GM23338 (cell line): ENCODE data around the gene AMBP. TPM values are rescaled to one million over a fixed set of nuclear protein-coding genes. Genes with fewer than 3 reads are reported as not detected.

Experiments used
- ATAC-seq: fragments of 200-7000 bp; cut with Tn5 transposase; 3 replicates; pipeline ENCODE4 v1.9.1; 2020
- DNase-seq: peaks from one replicate; pipeline ENCODE4 v3.0.0-alpha.2; 2015; ENCODE audit warnings: low spot score
- H2AFZ ChIP-seq: fragments of 200-600 bp; sonication (generic); 2 replicates; pipeline ENCODE4 v1.8.0; 2016; ENCODE audit warnings: antibody characterized with exemption, mild to moderate bottlenecking, moderate library complexity
- H3F3A ChIP-seq: fragments of 200-600 bp; sonication (generic); replicated peaks from 2 replicates; pipeline ENCODE4 v1.8.0; 2017; ENCODE audit warnings: antibody characterized with exemption, mixed run types, low read depth
- H3K27ac ChIP-seq: fragments of 200-600 bp; sonication (generic); 2 replicates; pipeline ENCODE4 v1.6.1; 2016; ENCODE audit warnings: low read depth
- H3K27me3 ChIP-seq: fragments of 200-600 bp; sonication (generic); 2 replicates; pipeline ENCODE4 v1.8.0; 2016; ENCODE audit warnings: mild to moderate bottlenecking, mixed run types, moderate library complexity; ENCODE audit not compliant: insufficient read depth
- H3K36me3 ChIP-seq: fragments of 200-600 bp; sonication (generic); 2 replicates; pipeline ENCODE4 v1.8.0; 2016; ENCODE audit warnings: mild to moderate bottlenecking; ENCODE audit not compliant: insufficient read depth
- H3K4me1 ChIP-seq: fragments of 200-600 bp; sonication (generic); 2 replicates; pipeline ENCODE4 v1.8.0; 2016; ENCODE audit warnings: mild to moderate bottlenecking, moderate library complexity; ENCODE audit not compliant: insufficient read depth
- H3K4me2 ChIP-seq: fragments of 200-600 bp; sonication (generic); 2 replicates; pipeline ENCODE4 v1.7.1; 2017; ENCODE audit warnings: mixed run types
- H3K4me3 ChIP-seq: fragments of 200-600 bp; sonication (generic); 2 replicates; pipeline ENCODE4 v1.6.1; 2016; ENCODE audit warnings: mixed run types
- H3K79me2 ChIP-seq: fragments of 200-600 bp; sonication (generic); replicated peaks from 2 replicates; pipeline ENCODE4 v1.8.0; 2017; ENCODE audit warnings: mild to moderate bottlenecking; ENCODE audit not compliant: insufficient read depth
- H3K9me2 ChIP-seq: fragments of 200-600 bp; sonication (generic); 2 replicates; pipeline ENCODE4 v1.8.0; 2017; ENCODE audit not compliant: insufficient read depth
- H4K20me1 ChIP-seq: fragments of 200-600 bp; sonication (generic); replicated peaks from 2 replicates; pipeline ENCODE4 v1.8.0; 2017; ENCODE audit warnings: mild to moderate bottlenecking; ENCODE audit not compliant: insufficient read depth
- H3K27ac Mint-ChIP-seq: 2 replicates; pipeline ENCODE4 v1.8.0; 2020; ENCODE audit warnings: inconsistent platforms, mild to moderate bottlenecking, moderate library complexity, mixed read lengths
- H3K27me3 Mint-ChIP-seq: 3 replicates; pipeline ENCODE4 v1.8.0; 2022; ENCODE audit warnings: low read depth, mild to moderate bottlenecking, moderate library complexity, mixed read lengths, inconsistent platforms; ENCODE audit not compliant: insufficient read depth, poor library complexity
- H3K36me3 Mint-ChIP-seq: 3 replicates; pipeline ENCODE4 v1.8.0; 2021; ENCODE audit warnings: low read depth, mild to moderate bottlenecking, inconsistent platforms, moderate library complexity, mixed read lengths
- H3K4me1 Mint-ChIP-seq: 3 replicates; pipeline ENCODE4 v1.8.0; 2020; ENCODE audit warnings: mild to moderate bottlenecking, inconsistent platforms, mixed read lengths
- H3K4me3 Mint-ChIP-seq: 3 replicates; pipeline ENCODE4 v1.8.0; 2021; ENCODE audit warnings: moderate library complexity, mild to moderate bottlenecking, inconsistent platforms, mixed read lengths
- H3K9me3 Mint-ChIP-seq: 3 replicates; pipeline ENCODE4 v1.8.0; 2020; ENCODE audit warnings: moderate library complexity, mild to moderate bottlenecking, inconsistent platforms, mixed read lengths
- CREB1 ChIP-seq: fragments of 250-450 bp; sonication (Bioruptor Pico); IDR thresholded peaks from 2 replicates; pipeline ENCODE4 v1.5.0; 2020; ENCODE audit warnings: low read depth, mild to moderate bottlenecking, moderate library complexity
- EZH2 ChIP-seq: fragments of 200-600 bp; sonication (generic); IDR thresholded peaks from one replicate; pipeline ENCODE4 v1.8.0; 2017; ENCODE audit warnings: antibody characterized with exemption, mild to moderate bottlenecking, low read depth; ENCODE audit not compliant: unreplicated experiment
- EZH2phosphoT487 ChIP-seq: fragments of 200-600 bp; sonication (generic); IDR thresholded peaks from one replicate; pipeline ENCODE4 v1.8.1; 2018; ENCODE audit warnings: antibody characterized with exemption; ENCODE audit not compliant: unreplicated experiment
- JUNB ChIP-seq: IDR thresholded peaks from one replicate; pipeline ENCODE4 v1.6.1; 2016; ENCODE audit warnings: antibody characterized with exemption; ENCODE audit not compliant: unreplicated experiment
- NANOG ChIP-seq: IDR thresholded peaks from 2 replicates; pipeline ENCODE4 v1.6.1; 2016; ENCODE audit warnings: antibody characterized with exemption, borderline replicate concordance
- POLR2AphosphoS5 ChIP-seq: IDR thresholded peaks from 2 replicates; pipeline ENCODE4 v1.6.1; 2016; ENCODE audit warnings: antibody characterized with exemption, low read depth
- STAT1 ChIP-seq: IDR thresholded peaks from one replicate; pipeline ENCODE4 v1.6.1; 2016; ENCODE audit warnings: antibody characterized with exemption; ENCODE audit not compliant: unreplicated experiment
- ZNF114 ChIP-seq: fragments of 250-450 bp; sonication (Bioruptor Pico); IDR thresholded peaks from 2 replicates; pipeline ENCODE4 v1.5.0; 2020; ENCODE audit warnings: mild to moderate bottlenecking, moderate library complexity
- ZNF331 ChIP-seq: fragments of 250-450 bp; sonication (Bioruptor Pico); IDR thresholded peaks from 2 replicates; pipeline ENCODE4 v1.5.0; 2020; ENCODE audit warnings: low read depth, mild to moderate bottlenecking, moderate library complexity
- ZNF462 ChIP-seq: fragments of 250-450 bp; sonication (Bioruptor Pico); IDR thresholded peaks from 2 replicates; pipeline ENCODE4 v1.5.0; 2020; ENCODE audit warnings: mild to moderate bottlenecking, moderate library complexity
- polyA plus RNA-seq: library from polyadenylated mRNA; unstranded; fragments of >200 nt; fragmentation: Nextera tagmentation; extraction: Ambion mirVana; gene quantifications from 2 replicates; pipeline ENCODE4 v1.2.1, GENCODE V29; 2016
- total RNA-seq: library from RNA; depleted of rRNA; stranded (reverse); fragments of >200 nt; shearing (Covaris generic); gene quantifications from 2 replicates; pipeline ENCODE4 v1.2.3, GENCODE V29; 2014
- TF ChIP-seq, protein P1 (sequence below): IDR thresholded peaks from 2 replicates; pipeline ENCODE4 v1.6.1; 2016; ENCODE audit warnings: antibody characterized with exemption
- TF ChIP-seq, protein P2 (sequence below): IDR thresholded peaks from one replicate; pipeline ENCODE4 v1.6.1; 2018; ENCODE audit warnings: antibody characterized with exemption; ENCODE audit not compliant: unreplicated experiment
- TF ChIP-seq, protein P3 (sequence below), 2 experiments: fragments of 200-600 bp in 1 of 2; sonication (generic) in 1 of 2; conservative IDR thresholded peaks; 2 replicates each; pipeline versions ENCODE4 v1.5.1 to v1.6.1; 2016 to 2017; ENCODE audit warnings: antibody characterized with exemption in 2 of 2, low read depth in 2 of 2, mild to moderate bottlenecking in 2 of 2, moderate library complexity in 1 of 2

The AMBP gene
- total and polyA plus RNA-seq, 2 experiments from 2014 or later = 1.3 to 2.0 TPM

GRCh38 chr9:114083666-114084065 is 5.6 kb upstream of the AMBP start:
- H3K4me1 Mint-ChIP-seq = no peaks in the 10 kb centered on the region
- DNase-seq = no peak
- H3K9me2 ChIP-seq = no peaks in the 10 kb centered on the region

More at GRCh38 chr9:114083666-114084065, 5.6 kb upstream of the AMBP start:
- no peak overlapping the region for H3K4me2 ChIP-seq
- Mint-ChIP-seq H3K27ac (no peak overlapping the region), H3K9me3 (no peaks in the 10 kb centered on the region), H3K36me3 (no peaks in the 10 kb centered on the region), H3K4me3 (no peak overlapping the region), H3K27me3 (peaks cover 11% of the 10 kb centered on the region)
- H2AFZ ChIP-seq = no peak overlapping the region
- no peaks in the 10 kb centered on the region for H3K27me3 ChIP-seq
- ATAC-seq = no peak
- no peaks in the 10 kb centered on the region for H3K36me3 ChIP-seq
- no peak overlapping the region for H3K4me3 ChIP-seq
- TF ChIP-seq, protein P1, sequence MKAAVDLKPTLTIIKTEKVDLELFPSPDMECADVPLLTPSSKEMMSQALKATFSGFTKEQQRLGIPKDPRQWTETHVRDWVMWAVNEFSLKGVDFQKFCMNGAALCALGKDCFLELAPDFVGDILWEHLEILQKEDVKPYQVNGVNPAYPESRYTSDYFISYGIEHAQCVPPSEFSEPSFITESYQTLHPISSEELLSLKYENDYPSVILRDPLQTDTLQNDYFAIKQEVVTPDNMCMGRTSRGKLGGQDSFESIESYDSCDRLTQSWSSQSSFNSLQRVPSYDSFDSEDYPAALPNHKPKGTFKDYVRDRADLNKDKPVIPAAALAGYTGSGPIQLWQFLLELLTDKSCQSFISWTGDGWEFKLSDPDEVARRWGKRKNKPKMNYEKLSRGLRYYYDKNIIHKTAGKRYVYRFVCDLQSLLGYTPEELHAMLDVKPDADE = no peak
- TF ChIP-seq, protein P2, sequence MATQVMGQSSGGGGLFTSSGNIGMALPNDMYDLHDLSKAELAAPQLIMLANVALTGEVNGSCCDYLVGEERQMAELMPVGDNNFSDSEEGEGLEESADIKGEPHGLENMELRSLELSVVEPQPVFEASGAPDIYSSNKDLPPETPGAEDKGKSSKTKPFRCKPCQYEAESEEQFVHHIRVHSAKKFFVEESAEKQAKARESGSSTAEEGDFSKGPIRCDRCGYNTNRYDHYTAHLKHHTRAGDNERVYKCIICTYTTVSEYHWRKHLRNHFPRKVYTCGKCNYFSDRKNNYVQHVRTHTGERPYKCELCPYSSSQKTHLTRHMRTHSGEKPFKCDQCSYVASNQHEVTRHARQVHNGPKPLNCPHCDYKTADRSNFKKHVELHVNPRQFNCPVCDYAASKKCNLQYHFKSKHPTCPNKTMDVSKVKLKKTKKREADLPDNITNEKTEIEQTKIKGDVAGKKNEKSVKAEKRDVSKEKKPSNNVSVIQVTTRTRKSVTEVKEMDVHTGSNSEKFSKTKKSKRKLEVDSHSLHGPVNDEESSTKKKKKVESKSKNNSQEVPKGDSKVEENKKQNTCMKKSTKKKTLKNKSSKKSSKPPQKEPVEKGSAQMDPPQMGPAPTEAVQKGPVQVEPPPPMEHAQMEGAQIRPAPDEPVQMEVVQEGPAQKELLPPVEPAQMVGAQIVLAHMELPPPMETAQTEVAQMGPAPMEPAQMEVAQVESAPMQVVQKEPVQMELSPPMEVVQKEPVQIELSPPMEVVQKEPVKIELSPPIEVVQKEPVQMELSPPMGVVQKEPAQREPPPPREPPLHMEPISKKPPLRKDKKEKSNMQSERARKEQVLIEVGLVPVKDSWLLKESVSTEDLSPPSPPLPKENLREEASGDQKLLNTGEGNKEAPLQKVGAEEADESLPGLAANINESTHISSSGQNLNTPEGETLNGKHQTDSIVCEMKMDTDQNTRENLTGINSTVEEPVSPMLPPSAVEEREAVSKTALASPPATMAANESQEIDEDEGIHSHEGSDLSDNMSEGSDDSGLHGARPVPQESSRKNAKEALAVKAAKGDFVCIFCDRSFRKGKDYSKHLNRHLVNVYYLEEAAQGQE = no peak
- TF ChIP-seq EZH2phosphoT487 (no peak), CREB1 (CRISPR knock-in tag) (no peak), ZNF331 (CRISPR knock-in tag) (no peak), ZNF114 (CRISPR knock-in tag) (no peak), STAT1 (no peak), ZNF462 (CRISPR knock-in tag) (no peak), POLR2AphosphoS5 (no peak), EZH2 (no peak), JUNB (no peak), NANOG (no peak)
- TF ChIP-seq, protein P3, sequence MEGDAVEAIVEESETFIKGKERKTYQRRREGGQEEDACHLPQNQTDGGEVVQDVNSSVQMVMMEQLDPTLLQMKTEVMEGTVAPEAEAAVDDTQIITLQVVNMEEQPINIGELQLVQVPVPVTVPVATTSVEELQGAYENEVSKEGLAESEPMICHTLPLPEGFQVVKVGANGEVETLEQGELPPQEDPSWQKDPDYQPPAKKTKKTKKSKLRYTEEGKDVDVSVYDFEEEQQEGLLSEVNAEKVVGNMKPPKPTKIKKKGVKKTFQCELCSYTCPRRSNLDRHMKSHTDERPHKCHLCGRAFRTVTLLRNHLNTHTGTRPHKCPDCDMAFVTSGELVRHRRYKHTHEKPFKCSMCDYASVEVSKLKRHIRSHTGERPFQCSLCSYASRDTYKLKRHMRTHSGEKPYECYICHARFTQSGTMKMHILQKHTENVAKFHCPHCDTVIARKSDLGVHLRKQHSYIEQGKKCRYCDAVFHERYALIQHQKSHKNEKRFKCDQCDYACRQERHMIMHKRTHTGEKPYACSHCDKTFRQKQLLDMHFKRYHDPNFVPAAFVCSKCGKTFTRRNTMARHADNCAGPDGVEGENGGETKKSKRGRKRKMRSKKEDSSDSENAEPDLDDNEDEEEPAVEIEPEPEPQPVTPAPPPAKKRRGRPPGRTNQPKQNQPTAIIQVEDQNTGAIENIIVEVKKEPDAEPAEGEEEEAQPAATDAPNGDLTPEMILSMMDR (conservative IDR thresholded peaks at IDR 0.05; ENCODE audit: low read depth in 2 of 2) = no peak
- no peaks in the 10 kb centered on the region for H4K20me1 ChIP-seq
- H3K4me1 ChIP-seq = no peaks in the 10 kb centered on the region
- H3K79me2 ChIP-seq = no peaks in the 10 kb centered on the region
- H3F3A ChIP-seq = no peaks in the 10 kb centered on the region
- H3K27ac ChIP-seq = no peak overlapping the region
